ENCODE data around the gene ZNF219.
A peak's percentile ranks its signal among the peaks of the same experiment; 100 is the strongest.

ZNF219 gene

DNA sequence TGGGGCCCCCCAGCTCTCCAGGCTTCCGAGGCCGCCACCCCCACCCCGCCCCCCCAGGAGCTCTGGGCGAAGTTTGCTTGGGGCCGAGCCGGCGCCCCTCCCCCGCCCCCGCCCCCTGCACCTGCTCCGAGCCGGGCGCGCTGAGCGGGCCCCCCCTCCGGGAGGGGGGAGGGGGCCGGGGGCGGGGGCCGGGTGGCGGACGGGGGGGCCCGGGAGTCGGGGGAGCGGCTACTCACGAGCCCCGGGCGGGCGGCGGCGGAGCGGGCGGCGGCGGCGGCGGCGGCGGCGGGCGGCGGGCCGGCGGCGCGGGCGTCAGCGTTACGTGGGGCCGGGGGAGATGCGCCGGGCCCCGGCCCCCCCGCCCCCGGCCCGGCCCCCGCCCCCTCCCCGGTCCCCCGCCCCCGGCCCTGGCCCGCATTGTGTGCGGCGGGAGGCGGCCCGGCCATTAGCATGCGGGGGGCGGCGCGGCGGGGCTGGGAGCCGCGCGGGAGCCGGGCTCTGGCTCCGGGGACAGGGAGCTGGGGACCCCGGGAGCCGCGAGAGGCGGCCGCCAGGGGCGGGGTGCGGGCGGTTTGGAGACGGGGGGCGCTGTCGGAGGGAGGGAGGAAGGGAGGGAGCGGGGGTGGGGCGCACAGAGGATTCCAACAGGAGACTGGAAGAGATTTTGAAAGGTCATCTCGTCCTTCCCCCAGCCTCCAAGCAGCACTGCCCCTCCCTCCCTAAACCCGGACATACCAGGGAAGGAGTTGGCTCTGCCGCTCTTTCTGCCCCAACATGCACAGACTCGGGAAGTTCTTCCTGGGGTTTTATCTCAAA lies at the start of gene ZNF219:
Gene ZNF219 (minus strand): TSS at position 580 of the 816 bp plus-strand sequence. CDS start 5,064 bp downstream, outside the sequence.
- no peak for DNase-seq (ENCODE audit: low read depth, low spot score)
- Histone ChIP-seq H3K9ac (ENCODE audit: insufficient read length, low read depth) (peak within 1 kb of the TSS; percentile 67), H3K36me3 (ENCODE audit: insufficient read depth, insufficient read length, low read length) (peaks cover 4% of the 10 kb centered on the region), H3K9me3 (ENCODE audit: insufficient read depth, low read length) (no peaks in the 10 kb centered on the region), H3K4me3 (ENCODE audit: insufficient read length, low read depth) (peak within 1 kb of the TSS; percentile 46), H3K4me1 (ENCODE audit: insufficient read depth, insufficient read length) (peaks cover 12% of the 10 kb centered on the region), H3K27me3 (ENCODE audit: insufficient read depth, insufficient read length) (no peaks in the 10 kb centered on the region)
- TF ChIP-seq ZNF274 (IDR thresholded peaks at IDR 0.05; ENCODE audit: low read depth, low read length) (no peak), SUZ12 (IDR thresholded peaks at IDR 0.05; ENCODE audit: extremely low read depth, insufficient read depth, insufficient read length) (no peak), YY1 (IDR thresholded peaks at IDR 0.05; ENCODE audit: insufficient read depth, insufficient read length) (no peak)

GRCh38 chr14:21145437-21145836 lies 47.0 kb upstream of the ZNF219 start:
- Histone ChIP-seq H3K9ac (ENCODE audit: insufficient read length, low read depth) (no peak overlapping the region), H3K27me3 (ENCODE audit: insufficient read depth, insufficient read length) (no peaks in the 10 kb centered on the region), H3K4me1 (ENCODE audit: insufficient read depth, insufficient read length) (no peaks in the 10 kb centered on the region), H3K9me3 (ENCODE audit: insufficient read depth, low read length) (peaks cover 10% of the 10 kb centered on the region; the same call in 1 of the 2 replicates), H3K36me3 (ENCODE audit: insufficient read depth, insufficient read length, low read length) (no peaks in the 10 kb centered on the region), H3K4me3 (ENCODE audit: insufficient read length, low read depth) (no peak overlapping the region)
- DNase-seq (ENCODE audit: low read depth, low spot score) = no peak
- no peak for TF ChIP-seq YY1 (IDR thresholded peaks at IDR 0.05; ENCODE audit: insufficient read depth, insufficient read length)
- TF ChIP-seq SUZ12 (IDR thresholded peaks at IDR 0.05; ENCODE audit: extremely low read depth, insufficient read depth, insufficient read length) = no peak
- no peak for TF ChIP-seq ZNF274 (IDR thresholded peaks at IDR 0.05; ENCODE audit: low read depth, low read length)

DNA sequence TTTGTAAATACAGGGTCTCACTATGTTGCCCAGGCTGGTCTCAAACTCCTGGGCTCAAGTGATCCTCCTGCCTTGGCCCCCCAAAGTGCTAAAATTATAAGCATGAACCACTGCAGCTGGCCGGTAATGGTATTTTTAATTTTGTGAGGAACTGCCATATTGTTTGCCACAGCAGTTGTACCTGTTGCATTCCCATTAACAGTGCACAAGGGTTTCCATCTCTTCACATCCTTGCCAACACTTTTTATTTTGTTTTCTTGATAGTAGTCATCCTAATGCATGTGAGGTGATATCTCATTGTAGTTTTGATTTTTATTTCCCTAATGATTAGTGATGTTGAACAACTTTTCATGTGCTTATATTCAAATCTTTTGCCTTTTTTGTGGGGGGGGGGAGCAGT lies 43.9 kb upstream of the ZNF219 start:
- H3K4me1 ChIP-seq (ENCODE audit: insufficient read depth, insufficient read length) = no peaks in the 10 kb centered on the region
- H3K4me3 ChIP-seq (ENCODE audit: insufficient read length, low read depth) = no peak overlapping the region
- DNase-seq (ENCODE audit: low read depth, low spot score) = no peak
- no peak for TF ChIP-seq YY1 (IDR thresholded peaks at IDR 0.05; ENCODE audit: insufficient read depth, insufficient read length)
- no peaks in the 10 kb centered on the region for H3K36me3 ChIP-seq (ENCODE audit: insufficient read depth, insufficient read length, low read length)
- H3K27me3 ChIP-seq (ENCODE audit: insufficient read depth, insufficient read length) = no peaks in the 10 kb centered on the region
- no peak overlapping the region for H3K9ac ChIP-seq (ENCODE audit: insufficient read length, low read depth)
- peaks cover 10% of the 10 kb centered on the region; the same call in 1 of the 2 replicates for H3K9me3 ChIP-seq (ENCODE audit: insufficient read depth, low read length)

GRCh38 chr14:21136024-21136423 lies 37.6 kb upstream of the ZNF219 start:
- Histone ChIP-seq H3K9ac (ENCODE audit: insufficient read length, low read depth) (no peak overlapping the region), H3K4me3 (ENCODE audit: insufficient read length, low read depth) (no peak overlapping the region), H3K9me3 (ENCODE audit: insufficient read depth, low read length) (no peaks in the 10 kb centered on the region), H3K4me1 (ENCODE audit: insufficient read depth, insufficient read length) (no peaks in the 10 kb centered on the region), H3K27me3 (ENCODE audit: insufficient read depth, insufficient read length) (no peaks in the 10 kb centered on the region), H3K36me3 (ENCODE audit: insufficient read depth, insufficient read length, low read length) (no peaks in the 10 kb centered on the region)
- DNase-seq (ENCODE audit: low read depth, low spot score) = no peak
- no peak for TF ChIP-seq SUZ12 (IDR thresholded peaks at IDR 0.05; ENCODE audit: extremely low read depth, insufficient read depth, insufficient read length)
- no peak for TF ChIP-seq ZNF274 (IDR thresholded peaks at IDR 0.05; ENCODE audit: low read depth, low read length)
- no peak for TF ChIP-seq YY1 (IDR thresholded peaks at IDR 0.05; ENCODE audit: insufficient read depth, insufficient read length)

GRCh38 chr14:21133901-21134300 lies 35.4 kb upstream of the ZNF219 start:
- Histone ChIP-seq H3K4me1 (ENCODE audit: insufficient read depth, insufficient read length) (no peaks in the 10 kb centered on the region), H3K4me3 (ENCODE audit: insufficient read length, low read depth) (no peak overlapping the region), H3K36me3 (ENCODE audit: insufficient read depth, insufficient read length, low read length) (no peaks in the 10 kb centered on the region), H3K9me3 (ENCODE audit: insufficient read depth, low read length) (no peaks in the 10 kb centered on the region), H3K27me3 (ENCODE audit: insufficient read depth, insufficient read length) (no peaks in the 10 kb centered on the region), H3K9ac (ENCODE audit: insufficient read length, low read depth) (no peak overlapping the region)
- peak; percentile 13 for DNase-seq (ENCODE audit: low read depth, low spot score)
- no peak for TF ChIP-seq SUZ12 (IDR thresholded peaks at IDR 0.05; ENCODE audit: extremely low read depth, insufficient read depth, insufficient read length)

DNA sequence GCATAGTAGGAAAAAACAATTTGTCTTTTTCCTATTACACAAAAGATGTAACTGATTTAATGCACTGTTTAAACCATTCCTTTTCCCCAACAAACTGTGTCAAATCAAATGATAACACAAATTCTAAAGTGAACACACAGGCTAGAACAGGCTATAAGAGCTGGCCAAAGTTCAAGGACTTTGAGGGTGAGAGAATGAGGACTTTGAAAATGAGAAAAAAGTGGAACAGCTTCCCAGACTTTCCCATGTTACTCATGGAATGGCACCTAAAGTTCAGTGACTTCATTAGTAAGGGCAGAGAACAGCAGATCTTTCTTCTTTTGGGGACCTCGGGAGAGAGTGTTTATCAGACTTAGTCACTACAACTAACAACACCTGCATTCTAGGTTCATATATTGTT lies 25.0 kb upstream of the ZNF219 start:
- H3K4me3 ChIP-seq (ENCODE audit: insufficient read length, low read depth) = no peak overlapping the region
- no peaks in the 10 kb centered on the region for H3K4me1 ChIP-seq (ENCODE audit: insufficient read depth, insufficient read length)
- no peak for DNase-seq (ENCODE audit: low read depth, low spot score)
- H3K27me3 ChIP-seq (ENCODE audit: insufficient read depth, insufficient read length) = no peaks in the 10 kb centered on the region
- no peaks in the 10 kb centered on the region for H3K36me3 ChIP-seq (ENCODE audit: insufficient read depth, insufficient read length, low read length)
- H3K9ac ChIP-seq (ENCODE audit: insufficient read length, low read depth) = no peak overlapping the region
- no peak for TF ChIP-seq ZNF274 (IDR thresholded peaks at IDR 0.05; ENCODE audit: low read depth, low read length)
- TF ChIP-seq YY1 (IDR thresholded peaks at IDR 0.05; ENCODE audit: insufficient read depth, insufficient read length) = no peak
- TF ChIP-seq SUZ12 (IDR thresholded peaks at IDR 0.05; ENCODE audit: extremely low read depth, insufficient read depth, insufficient read length) = no peak
- H3K9me3 ChIP-seq (ENCODE audit: insufficient read depth, low read length) = no peaks in the 10 kb centered on the region

- no peaks in the 10 kb centered on the region for H3K9me3 ChIP-seq (ENCODE audit: insufficient read depth, low read length)
- no peaks in the 10 kb centered on the region for H3K4me1 ChIP-seq (ENCODE audit: insufficient read depth, insufficient read length)
- no peak overlapping the region for H3K4me3 ChIP-seq (ENCODE audit: insufficient read length, low read depth)
- H3K9ac ChIP-seq (ENCODE audit: insufficient read length, low read depth) = no peak overlapping the region
- H3K27me3 ChIP-seq (ENCODE audit: insufficient read depth, insufficient read length) = no peaks in the 10 kb centered on the region
- no peak for DNase-seq (ENCODE audit: low read depth, low spot score)
- TF ChIP-seq YY1 (IDR thresholded peaks at IDR 0.05; ENCODE audit: insufficient read depth, insufficient read length) = no peak
- TF ChIP-seq ZNF274 (IDR thresholded peaks at IDR 0.05; ENCODE audit: low read depth, low read length) = no peak
- TF ChIP-seq SUZ12 (IDR thresholded peaks at IDR 0.05; ENCODE audit: extremely low read depth, insufficient read depth, insufficient read length) = no peak
- H3K36me3 ChIP-seq (ENCODE audit: insufficient read depth, insufficient read length, low read length) = no peaks in the 10 kb centered on the region
These were observed 22.7 kb upstream of the ZNF219 start for GRCh38 chr14:21121122-21121521.

Data from NT2/D1 (cell line).